Measurements from ENCODE around the gene IL10RB.
"Not testable (repeated sequence)": the region's sequence is repeated elsewhere in the genome, so short reads cannot be mapped to it uniquely, and the experiment has no call there.

The IL10RB gene

DNA sequence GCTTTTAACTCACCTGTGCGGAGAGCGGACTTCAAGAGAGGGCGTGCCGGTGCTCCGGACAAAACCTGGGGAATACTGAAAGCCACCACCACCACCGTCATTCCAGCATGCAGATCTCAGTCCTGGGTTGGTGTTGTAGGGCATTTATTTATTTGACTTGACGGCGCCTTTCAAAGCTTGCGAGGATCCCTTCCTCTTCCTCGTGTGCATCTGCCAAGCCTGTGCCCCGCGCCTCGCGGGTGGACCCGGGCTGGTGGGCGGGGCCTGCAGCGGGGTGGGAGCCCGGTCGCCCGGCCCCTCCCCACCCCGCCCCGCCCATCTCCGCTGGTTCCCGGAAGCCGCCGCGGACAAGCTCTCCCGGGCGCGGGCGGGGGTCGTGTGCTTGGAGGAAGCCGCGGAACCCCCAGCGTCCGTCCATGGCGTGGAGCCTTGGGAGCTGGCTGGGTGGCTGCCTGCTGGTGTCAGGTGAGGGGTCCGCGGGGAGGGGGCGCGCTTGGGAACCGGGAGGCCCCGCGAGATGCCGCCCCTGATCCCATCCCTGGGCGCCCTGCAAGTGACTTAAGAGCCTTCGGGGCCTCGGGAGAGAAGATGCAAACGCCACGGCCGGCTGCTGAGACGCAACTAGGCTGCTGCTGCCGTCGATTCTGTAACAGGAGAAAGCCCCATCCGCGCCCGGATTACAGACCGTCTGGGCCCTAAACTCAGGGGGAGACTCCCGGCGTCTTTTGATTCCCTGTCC, at the start of gene IL10RB:
TSS of gene IL10RB (plus strand) at position 318 of the 739 bp plus-strand sequence. CDS start at position 417, 99 bp downstream.
- no peak for DNase-seq (ENCODE audit: extremely low read depth, low read depth)
- TF ChIP-seq, protein P1, sequence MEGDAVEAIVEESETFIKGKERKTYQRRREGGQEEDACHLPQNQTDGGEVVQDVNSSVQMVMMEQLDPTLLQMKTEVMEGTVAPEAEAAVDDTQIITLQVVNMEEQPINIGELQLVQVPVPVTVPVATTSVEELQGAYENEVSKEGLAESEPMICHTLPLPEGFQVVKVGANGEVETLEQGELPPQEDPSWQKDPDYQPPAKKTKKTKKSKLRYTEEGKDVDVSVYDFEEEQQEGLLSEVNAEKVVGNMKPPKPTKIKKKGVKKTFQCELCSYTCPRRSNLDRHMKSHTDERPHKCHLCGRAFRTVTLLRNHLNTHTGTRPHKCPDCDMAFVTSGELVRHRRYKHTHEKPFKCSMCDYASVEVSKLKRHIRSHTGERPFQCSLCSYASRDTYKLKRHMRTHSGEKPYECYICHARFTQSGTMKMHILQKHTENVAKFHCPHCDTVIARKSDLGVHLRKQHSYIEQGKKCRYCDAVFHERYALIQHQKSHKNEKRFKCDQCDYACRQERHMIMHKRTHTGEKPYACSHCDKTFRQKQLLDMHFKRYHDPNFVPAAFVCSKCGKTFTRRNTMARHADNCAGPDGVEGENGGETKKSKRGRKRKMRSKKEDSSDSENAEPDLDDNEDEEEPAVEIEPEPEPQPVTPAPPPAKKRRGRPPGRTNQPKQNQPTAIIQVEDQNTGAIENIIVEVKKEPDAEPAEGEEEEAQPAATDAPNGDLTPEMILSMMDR (IDR thresholded peaks at IDR 0.05; ENCODE audit: low read depth, low read length): no peak; the same call in 1 of the 2 replicates

DNA sequence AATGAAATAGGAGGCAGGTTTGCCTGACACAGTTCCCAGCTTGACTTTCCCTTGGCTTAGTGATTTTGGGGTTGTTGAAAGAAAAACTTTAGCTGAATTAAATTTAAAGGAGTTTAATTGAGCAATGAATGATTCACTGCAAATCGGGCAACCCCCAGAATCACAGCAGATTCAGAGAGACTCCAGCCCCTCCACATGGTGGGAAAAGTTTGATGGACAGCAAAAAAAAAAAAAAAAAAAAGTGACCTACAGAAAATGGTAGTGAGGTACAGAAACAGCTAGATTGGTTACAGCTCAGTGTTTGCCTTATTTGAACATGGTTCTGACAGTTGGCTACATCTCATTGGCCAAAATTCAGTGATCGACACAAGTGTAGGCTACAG, 49.0 kb upstream of the IL10RB start:
- TF ChIP-seq, protein P1 (IDR thresholded peaks at IDR 0.05; ENCODE audit: low read depth, low read length): no peak
- no peak for DNase-seq (ENCODE audit: extremely low read depth, low read depth)

DNA sequence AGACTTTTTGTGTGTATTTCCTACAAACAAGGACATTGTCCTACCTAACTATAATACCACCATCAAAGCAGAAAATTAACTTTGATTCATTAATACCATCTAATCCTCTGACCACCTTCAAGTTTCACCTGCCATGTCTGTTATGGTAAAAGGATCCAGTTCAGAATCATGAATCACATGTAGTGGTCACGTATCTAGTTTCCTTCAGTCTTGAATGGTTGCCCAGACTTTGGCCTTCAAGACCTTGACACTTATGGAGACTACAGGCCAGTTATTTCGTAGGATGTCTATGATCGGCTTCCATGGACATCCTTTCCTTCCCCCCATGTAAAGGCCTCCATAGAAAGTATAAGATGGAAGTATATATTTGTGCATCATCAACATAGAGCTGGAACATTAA, 46.9 kb upstream of the IL10RB start:
- TF ChIP-seq, protein P1 (IDR thresholded peaks at IDR 0.05; ENCODE audit: low read depth, low read length): no peak
- DNase-seq (ENCODE audit: extremely low read depth, low read depth): no peak

DNA sequence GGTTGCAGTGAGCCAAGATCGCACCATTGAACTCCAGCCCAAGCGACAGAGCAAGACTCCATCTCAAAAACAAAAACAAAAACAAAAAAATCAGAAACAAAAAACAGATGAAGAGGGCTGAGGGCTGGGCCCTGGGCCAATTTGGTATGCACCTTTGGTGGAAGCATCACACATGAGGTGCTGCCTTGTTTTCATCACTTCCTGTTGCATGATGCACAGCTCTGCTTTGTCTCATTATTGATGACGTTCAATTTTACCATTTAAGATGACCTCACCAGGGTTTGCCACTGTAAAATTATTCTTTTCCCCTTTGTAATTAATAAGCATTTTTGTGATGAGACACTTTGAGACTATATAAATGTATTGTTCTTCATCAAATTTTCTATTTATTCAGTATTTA, 46.2 kb upstream of the IL10RB start:
- TF ChIP-seq, protein P1 (IDR thresholded peaks at IDR 0.05; ENCODE audit: low read depth, low read length): no peak
- no peak for DNase-seq (ENCODE audit: extremely low read depth, low read depth)

DNA sequence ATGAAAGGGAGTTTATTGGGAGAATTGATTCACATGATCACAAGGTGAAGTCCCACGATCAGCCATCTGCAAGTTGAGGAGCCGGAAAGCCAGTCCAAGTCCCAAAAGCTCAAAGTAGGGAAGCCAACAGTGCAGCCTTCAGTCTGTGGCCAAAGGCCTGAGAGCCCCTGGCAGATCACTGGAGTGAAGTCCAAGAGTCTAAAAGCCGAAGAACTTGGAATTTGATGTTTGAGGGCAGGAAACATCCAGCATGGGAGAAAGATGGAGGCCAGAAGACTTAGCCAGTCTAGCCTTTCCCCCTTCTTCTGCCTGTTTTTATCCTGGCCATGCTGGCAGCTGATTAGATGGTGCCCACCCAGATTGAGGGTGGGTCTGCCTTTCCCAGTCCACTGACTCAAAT, 40.8 kb upstream of the IL10RB start:
- not testable (repeated sequence) for DNase-seq (ENCODE audit: extremely low read depth, low read depth)

DNA sequence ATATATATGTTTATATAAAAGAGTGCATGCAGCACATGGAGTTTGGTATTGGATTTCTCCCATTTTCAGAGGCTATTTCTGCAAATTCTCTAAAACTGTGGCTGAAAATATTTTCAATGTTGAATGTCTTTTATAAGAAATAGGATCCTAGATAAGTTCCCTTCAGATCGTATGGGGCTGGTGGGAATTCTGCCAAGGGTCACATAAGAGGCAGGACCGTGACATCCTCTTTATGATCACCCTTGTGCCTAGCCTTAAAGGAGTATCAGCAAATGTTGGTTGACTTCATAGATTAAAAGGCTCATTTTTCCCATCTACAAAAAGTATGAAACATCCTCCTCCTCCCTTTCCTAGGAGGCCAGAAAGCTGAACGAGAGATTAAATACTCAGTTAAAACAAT, 37.7 kb upstream of the IL10RB start:
- no peak for DNase-seq (ENCODE audit: extremely low read depth, low read depth)
- TF ChIP-seq, protein P1 (IDR thresholded peaks at IDR 0.05; ENCODE audit: low read depth, low read length): no peak

DNA sequence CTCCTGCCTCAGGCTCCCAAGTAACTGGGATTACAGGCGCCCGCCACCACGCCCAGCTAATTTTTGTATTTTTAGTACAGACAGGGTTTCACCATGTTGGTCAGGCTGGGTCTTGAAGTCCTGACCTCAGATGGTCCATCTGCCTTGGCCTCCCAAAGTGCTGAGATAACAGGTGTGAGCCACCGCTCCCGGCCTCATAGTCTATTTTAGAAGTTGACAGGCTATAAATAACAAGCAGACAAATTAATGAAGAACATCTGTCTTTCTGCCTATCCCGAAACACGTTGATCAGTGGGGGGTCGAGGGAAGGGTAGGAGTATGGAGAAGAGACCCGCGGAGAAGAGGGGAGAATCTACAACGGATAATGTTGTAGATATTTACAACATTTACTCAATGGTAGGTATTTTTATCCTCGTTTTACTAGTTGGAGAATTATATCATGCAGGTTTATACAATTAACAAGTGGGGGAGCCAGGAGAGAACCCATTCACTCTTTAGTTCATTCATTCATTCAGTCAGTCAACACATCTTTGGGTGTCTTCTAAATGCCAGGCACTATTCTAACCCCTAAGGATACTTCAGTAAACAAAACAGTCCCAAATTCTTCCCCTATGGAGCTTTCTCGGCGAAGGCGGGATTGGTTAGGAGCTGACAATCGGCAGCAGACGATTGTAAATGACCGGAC, 36.9 kb upstream of the IL10RB start:
- DNase-seq (ENCODE audit: extremely low read depth, low read depth): no peak
- TF ChIP-seq, protein P1 (IDR thresholded peaks at IDR 0.05; ENCODE audit: low read depth, low read length): no peak
